HL-60 (cell line): Measurements from ENCODE around the gene POMT1.

Source experiments
- POLR2AphosphoS5 ChIP-seq: IDR thresholded peaks from 2 replicates; pipeline ENCODE4 v1.6.1; 2012; ENCODE audit warnings: low read depth
- SPI1 ChIP-seq: IDR thresholded peaks from 2 replicates; pipeline ENCODE4 v1.6.1; 2012; ENCODE audit warnings: low read depth, mild to moderate bottlenecking, borderline replicate concordance
- TF ChIP-seq, protein P1 (sequence below): IDR thresholded peaks from one replicate; pipeline ENCODE4 v1.5.1; 2011; ENCODE audit warnings: low read length, control low read depth, inconsistent platforms; ENCODE audit not compliant: insufficient read depth

DNA sequence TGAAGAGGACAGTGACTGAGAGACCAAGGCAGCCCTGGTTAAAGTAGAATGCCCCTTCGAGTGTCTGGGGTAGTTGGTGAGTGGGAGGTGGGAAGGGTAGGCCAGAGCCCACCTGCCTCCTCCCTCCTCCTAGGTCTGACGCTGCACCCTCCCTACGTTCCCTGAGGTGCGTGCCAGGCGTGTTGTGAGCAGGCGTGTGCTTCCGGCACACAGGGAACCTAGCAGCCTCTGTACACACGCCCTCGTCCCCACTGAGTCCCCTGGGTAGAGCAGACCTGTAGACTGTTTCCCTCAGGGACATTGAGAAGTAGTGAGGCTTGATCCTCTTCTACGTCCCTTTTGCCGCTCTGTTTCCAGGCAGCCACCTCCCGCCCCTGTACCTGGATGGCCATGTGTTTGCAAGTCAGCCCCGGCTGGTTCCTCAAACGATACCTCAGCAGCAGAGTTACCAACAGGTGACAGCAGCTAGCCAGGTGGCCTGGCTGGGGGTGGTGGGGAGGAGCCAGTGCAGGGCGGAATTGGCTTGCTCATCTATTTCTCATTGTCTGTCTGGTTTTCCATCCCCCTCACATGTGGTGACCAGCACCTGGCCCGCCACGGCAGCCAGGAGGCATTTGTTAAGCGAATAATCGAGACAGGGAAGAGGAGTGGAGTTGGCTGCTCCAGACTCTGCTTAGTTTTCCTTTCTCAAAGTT lies 16.8 kb upstream of the POMT1 start:
- TF ChIP-seq, protein P1, sequence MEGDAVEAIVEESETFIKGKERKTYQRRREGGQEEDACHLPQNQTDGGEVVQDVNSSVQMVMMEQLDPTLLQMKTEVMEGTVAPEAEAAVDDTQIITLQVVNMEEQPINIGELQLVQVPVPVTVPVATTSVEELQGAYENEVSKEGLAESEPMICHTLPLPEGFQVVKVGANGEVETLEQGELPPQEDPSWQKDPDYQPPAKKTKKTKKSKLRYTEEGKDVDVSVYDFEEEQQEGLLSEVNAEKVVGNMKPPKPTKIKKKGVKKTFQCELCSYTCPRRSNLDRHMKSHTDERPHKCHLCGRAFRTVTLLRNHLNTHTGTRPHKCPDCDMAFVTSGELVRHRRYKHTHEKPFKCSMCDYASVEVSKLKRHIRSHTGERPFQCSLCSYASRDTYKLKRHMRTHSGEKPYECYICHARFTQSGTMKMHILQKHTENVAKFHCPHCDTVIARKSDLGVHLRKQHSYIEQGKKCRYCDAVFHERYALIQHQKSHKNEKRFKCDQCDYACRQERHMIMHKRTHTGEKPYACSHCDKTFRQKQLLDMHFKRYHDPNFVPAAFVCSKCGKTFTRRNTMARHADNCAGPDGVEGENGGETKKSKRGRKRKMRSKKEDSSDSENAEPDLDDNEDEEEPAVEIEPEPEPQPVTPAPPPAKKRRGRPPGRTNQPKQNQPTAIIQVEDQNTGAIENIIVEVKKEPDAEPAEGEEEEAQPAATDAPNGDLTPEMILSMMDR, result no peak
- TF ChIP-seq POLR2AphosphoS5, result no peak
- TF ChIP-seq SPI1, result no peak
